ENCODE data around the gene HNF1B.
"Not testable (repeated sequence)": the region's sequence is repeated elsewhere in the genome, so short reads cannot be mapped to it uniquely, and the experiment has no call there.

The HNF1B gene

DNA sequence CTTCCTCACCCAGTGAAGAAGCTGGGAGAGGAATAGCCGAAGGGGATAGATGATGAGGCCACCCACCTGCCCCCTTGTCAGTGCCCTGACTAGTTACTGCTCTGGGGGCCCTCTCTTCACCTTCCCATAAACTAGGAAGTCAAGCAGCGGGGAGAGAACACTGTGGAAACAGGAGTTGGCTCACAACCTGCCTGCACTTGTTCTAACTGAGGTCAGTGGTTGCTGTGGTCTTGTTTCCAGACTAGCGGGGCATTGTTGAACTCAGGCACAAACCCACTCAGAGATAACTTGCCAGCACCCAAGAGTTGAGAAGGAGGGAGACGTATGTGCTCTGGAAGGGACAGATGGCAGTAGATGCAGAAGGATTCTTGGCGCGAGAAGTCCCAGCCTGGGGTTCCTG is 53.1 kb downstream of the HNF1B start:
- in situ Hi-C loops (cut with HindIII; ENCODE audit: low pct_ligation_motif_present, low pct_unique_long_range_greater_than_20kb, low sequenced_read_pairs) = no loop called here
- no peak for DNase-seq

- in situ Hi-C loops (cut with HindIII; ENCODE audit: low pct_ligation_motif_present, low pct_unique_long_range_greater_than_20kb, low sequenced_read_pairs) = no loop called here
- no peak for DNase-seq
Observed at GRCh38 chr17:37689317-37689716, 55.5 kb downstream of the HNF1B start.

DNA sequence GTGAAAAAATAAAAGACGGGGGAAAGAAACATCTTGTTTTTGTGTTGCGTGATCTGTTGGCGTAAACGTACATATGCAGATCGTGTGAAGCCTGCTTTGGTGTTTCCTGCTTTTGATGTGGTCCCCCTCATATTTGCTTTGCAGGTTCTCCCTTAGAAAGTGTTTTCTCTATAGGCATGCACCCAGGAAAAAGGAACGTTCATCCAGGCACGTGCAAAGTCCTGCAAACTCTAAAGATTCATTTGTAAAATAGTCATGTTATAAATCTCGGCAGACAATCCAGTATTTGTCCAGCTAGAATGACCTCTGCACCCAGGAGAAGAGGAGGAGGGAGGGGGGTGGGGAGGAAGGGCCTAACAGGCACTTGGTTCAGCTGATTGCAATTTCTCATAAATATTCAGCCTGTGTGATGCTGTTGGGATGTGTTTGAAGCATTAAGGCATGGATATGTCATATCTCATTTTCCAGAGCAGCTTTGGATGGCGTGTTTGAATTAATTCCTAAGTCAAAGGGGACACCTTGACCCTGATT is 61.3 kb downstream of the HNF1B start:
- DNase-seq = no peak
- in situ Hi-C loops (cut with HindIII; ENCODE audit: low pct_ligation_motif_present, low pct_unique_long_range_greater_than_20kb, low sequenced_read_pairs) = no loop called here

DNA sequence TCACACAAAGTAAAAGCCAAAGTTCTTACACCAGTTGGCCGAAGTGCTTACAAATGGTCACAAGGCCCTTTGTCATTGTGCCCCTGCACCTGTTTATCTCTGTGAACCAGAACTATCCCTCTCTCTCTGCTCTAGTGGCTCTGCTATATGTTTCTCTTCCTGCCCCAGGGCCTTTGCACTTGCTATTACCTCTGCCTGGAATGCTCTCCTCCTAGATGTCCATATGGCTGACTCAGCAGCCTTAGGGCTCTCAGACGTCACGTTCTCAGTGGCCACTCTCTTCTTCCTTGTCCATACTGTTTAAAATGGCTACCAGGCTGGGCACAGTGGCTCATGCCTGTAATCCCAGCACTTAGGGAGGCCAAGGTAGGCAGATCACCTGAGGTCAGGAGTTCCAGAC is 62.9 kb downstream of the HNF1B start:
- DNase-seq = no peak
- in situ Hi-C loops (cut with HindIII; ENCODE audit: low pct_ligation_motif_present, low pct_unique_long_range_greater_than_20kb, low sequenced_read_pairs) = no loop called here

GRCh38 chr17:37679995-37680394 is 64.9 kb downstream of the HNF1B start:
- in situ Hi-C loops (cut with HindIII; ENCODE audit: low pct_ligation_motif_present, low pct_unique_long_range_greater_than_20kb, low sequenced_read_pairs) = not testable (repeated sequence)

GRCh38 chr17:37678036-37678435 is 66.8 kb downstream of the HNF1B start:
- in situ Hi-C loops (cut with HindIII; ENCODE audit: low pct_ligation_motif_present, low pct_unique_long_range_greater_than_20kb, low sequenced_read_pairs) = no loop called here
- DNase-seq = no peak

More at GRCh38 chr17:37679995-37680394, 64.9 kb downstream of the HNF1B start:
- DNase-seq = not testable (repeated sequence)

- in situ Hi-C loops (cut with HindIII; ENCODE audit: low pct_ligation_motif_present, low pct_unique_long_range_greater_than_20kb, low sequenced_read_pairs) = no loop called here
Observed at GRCh38 chr17:37677021-37677420, 67.8 kb downstream of the HNF1B start.

GRCh38 chr17:37676115-37676925 is 68.5 kb downstream of the HNF1B start:
- in situ Hi-C loops (cut with HindIII; ENCODE audit: low pct_ligation_motif_present, low pct_unique_long_range_greater_than_20kb, low sequenced_read_pairs) = no loop called here

More at GRCh38 chr17:37677021-37677420, 67.8 kb downstream of the HNF1B start:
- DNase-seq = no peak

DNA sequence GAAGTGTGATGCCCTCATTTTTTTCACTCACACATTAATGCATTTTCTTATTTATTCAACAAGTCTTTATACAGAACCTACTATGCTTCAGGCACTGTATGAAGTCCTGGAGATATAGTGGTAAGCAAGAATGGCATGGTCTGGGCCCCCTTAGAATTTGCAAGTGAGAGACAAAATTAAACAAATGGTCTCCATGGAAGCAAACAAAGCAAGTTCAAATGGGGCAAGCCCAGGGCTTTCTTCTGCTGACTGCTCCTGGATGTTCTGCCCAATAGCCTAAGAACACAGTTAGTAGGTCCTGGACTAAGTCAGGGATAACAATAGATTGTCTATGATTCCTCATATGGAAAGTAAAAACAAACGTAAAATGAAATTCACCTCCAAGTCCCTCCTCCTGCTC is 70.3 kb downstream of the HNF1B start:
- no peak for DNase-seq
- in situ Hi-C loops (cut with HindIII; ENCODE audit: low pct_ligation_motif_present, low pct_unique_long_range_greater_than_20kb, low sequenced_read_pairs) = no loop called here

More at GRCh38 chr17:37676115-37676925, 68.5 kb downstream of the HNF1B start:
- DNase-seq = no peak

DNA sequence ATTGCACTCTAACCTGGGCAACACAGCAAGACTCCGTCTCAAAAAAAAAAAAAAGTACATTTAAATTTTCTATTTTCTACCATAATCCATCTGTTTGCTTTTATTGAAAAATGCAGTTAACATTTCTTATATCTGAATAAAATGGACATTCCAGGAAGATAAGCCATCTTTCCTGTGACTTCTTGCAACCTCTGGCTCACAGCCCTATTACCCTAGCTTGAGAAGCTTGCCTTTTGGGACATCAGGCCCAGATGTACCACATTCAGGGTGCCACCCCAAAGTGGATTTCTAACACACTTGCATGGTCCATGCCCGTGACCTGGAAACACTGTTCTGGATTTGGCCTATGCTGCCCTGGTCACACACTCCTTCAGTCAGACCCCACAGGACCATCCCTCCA is 71.5 kb downstream of the HNF1B start:
- DNase-seq = no peak
- in situ Hi-C loops (cut with HindIII; ENCODE audit: low pct_ligation_motif_present, low pct_unique_long_range_greater_than_20kb, low sequenced_read_pairs) = no loop called here

GRCh38 chr17:37672548-37673078 is 72.2 kb downstream of the HNF1B start:
- no peak for DNase-seq
- in situ Hi-C loops (cut with HindIII; ENCODE audit: low pct_ligation_motif_present, low pct_unique_long_range_greater_than_20kb, low sequenced_read_pairs) = no loop called here

GRCh38 chr17:37671824-37672547 is 72.9 kb downstream of the HNF1B start:
- in situ Hi-C loops (cut with HindIII; ENCODE audit: low pct_ligation_motif_present, low pct_unique_long_range_greater_than_20kb, low sequenced_read_pairs) = no loop called here
- DNase-seq = peak; percentile 80

- DNase-seq = no peak
- in situ Hi-C loops (cut with HindIII; ENCODE audit: low pct_ligation_motif_present, low pct_unique_long_range_greater_than_20kb, low sequenced_read_pairs) = no loop called here
Observed at GRCh38 chr17:37671028-37671823, 73.6 kb downstream of the HNF1B start.

GRCh38 chr17:37667039-37667438 is 77.8 kb downstream of the HNF1B start:
- in situ Hi-C loops (cut with HindIII; ENCODE audit: low pct_ligation_motif_present, low pct_unique_long_range_greater_than_20kb, low sequenced_read_pairs) = no loop called here
- DNase-seq = no peak

DNA sequence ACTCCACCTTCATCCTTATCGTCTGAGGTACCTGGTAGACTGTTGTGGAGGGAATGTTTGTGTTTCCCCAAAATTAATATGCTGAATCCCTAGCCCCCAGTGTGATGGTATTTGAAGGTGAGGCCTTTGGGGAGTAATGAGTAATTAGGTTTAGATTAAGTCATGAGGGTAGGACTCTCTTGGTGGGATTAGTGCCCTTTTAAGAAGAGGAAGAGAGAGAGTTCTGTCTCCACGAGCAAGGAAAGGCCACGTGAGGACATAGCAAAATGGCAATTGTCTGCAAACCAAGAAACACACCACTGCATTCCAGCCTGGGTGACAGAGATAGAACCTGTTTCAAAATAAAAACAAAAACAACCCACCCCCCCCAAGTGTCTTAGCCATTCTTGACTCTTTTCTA is 80.6 kb downstream of the HNF1B start:
- in situ Hi-C loops (cut with HindIII; ENCODE audit: low pct_ligation_motif_present, low pct_unique_long_range_greater_than_20kb, low sequenced_read_pairs) = no loop called here
- DNase-seq = no peak

DNA sequence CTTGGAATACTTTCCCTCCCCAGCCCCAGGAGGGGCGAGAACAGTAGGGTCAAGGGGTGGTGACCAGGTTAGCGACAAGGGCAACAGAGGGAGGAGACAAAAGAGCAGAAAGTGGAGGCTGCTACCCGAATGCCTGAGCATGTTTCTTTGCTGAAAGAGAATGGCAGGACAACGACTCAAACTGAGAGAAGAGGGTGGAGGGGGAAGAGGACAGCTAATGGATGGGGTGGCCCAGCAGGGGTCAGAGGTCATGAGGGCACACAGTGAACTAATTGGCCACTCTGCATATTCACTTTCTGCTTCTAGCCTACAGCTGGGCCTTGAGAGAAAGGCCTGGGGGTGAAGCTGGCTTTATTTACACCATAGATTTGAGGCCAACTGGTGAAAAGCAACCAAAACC is 82.5 kb downstream of the HNF1B start:
- in situ Hi-C loops (cut with HindIII; ENCODE audit: low pct_ligation_motif_present, low pct_unique_long_range_greater_than_20kb, low sequenced_read_pairs) = no loop called here
- no peak for DNase-seq

- in situ Hi-C loops (cut with HindIII; ENCODE audit: low pct_ligation_motif_present, low pct_unique_long_range_greater_than_20kb, low sequenced_read_pairs) = no loop called here
- no peak for DNase-seq
Observed at GRCh38 chr17:37661400-37662014, 83.4 kb downstream of the HNF1B start.

DNA sequence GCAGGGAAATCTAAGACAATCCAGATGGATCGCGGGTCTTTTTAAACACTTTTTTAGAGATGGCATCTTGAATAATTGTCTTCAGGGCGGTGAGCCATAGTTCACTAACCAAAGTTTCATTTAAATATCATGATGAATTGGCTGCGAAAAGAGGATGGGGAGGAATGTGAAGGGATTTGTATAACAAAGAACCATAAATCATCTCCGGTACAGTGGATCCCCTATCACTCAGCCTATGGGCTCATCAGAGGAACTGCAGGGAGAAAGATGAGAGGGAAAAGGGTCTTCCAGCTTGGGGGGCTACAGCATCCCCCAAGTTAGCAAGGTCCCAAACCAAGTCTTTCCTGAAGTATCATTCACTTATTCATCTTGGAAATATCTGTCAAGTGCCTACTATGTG is 84.9 kb downstream of the HNF1B start:
- in situ Hi-C loops (cut with HindIII; ENCODE audit: low pct_ligation_motif_present, low pct_unique_long_range_greater_than_20kb, low sequenced_read_pairs) = no loop called here
- no peak for DNase-seq

Measured in ACHN (cell line).